Mesenteric fat pad (tissue), 1 donor: ENCODE measurements around the gene MSGN1. TPM values are rescaled to one million over a fixed set of nuclear protein-coding genes. Genes with fewer than 3 reads are reported as not detected.

Experiments
- DNase-seq: peaks from one replicate; pipeline ENCODE4 v3.0.0-alpha.2; 2020; ENCODE audit warnings: low spot score
- long read RNA-seq: library from polyadenylated mRNA; unstranded; transcript quantifications from one replicate; pipeline ENCODE4 v2.0.0, GENCODE V29; 2020
- total RNA-seq: library from RNA; stranded (reverse); fragmentation: NEBNext Ultra II Directional; extraction: Animal tissue kit (Norgen Biotek cat#: 25700); gene quantifications from one replicate; pipeline ENCODE4 v1.2.1, GENCODE V29; 2021
- donor health status: DM: yes; HTN: yes; CAD: no.

The MSGN1 gene, protein sequence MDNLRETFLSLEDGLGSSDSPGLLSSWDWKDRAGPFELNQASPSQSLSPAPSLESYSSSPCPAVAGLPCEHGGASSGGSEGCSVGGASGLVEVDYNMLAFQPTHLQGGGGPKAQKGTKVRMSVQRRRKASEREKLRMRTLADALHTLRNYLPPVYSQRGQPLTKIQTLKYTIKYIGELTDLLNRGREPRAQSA
- total RNA-seq = not detected
- long read RNA-seq = 0 reads

DNA sequence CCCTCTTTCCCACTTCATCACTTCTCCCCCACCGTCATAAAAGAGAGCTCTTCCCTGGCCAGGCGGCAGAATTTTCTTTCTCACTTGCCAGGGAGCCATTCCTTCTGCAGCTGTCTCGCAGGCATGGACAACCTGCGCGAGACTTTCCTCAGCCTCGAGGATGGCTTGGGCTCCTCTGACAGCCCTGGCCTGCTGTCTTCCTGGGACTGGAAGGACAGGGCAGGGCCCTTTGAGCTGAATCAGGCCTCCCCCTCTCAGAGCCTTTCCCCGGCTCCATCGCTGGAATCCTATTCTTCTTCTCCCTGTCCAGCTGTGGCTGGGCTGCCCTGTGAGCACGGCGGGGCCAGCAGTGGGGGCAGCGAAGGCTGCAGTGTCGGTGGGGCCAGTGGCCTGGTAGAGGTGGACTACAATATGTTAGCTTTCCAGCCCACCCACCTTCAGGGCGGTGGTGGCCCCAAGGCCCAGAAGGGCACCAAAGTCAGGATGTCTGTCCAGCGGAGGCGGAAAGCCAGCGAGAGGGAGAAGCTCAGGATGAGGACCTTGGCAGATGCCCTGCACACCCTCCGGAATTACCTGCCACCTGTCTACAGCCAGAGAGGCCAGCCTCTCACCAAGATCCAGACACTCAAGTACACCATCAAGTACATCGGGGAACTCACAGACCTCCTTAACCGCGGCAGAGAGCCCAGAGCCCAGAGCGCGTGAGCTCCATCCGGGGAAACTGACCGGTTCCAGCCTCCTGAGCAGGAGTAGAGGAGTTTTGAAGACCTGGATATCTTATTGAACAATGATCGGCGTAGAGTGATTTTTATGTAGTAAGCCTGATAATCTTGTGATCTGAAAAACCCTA is at the start of gene MSGN1:
MSGN1 (plus strand) TSS at position 65 of the 850 bp plus-strand sequence; CDS start at position 124, 59 bp downstream.
- DNase-seq = no peak

GRCh38 chr2:17768894-17769293 is 47.4 kb upstream of the MSGN1 start:
- DNase-seq = no peak

GRCh38 chr2:17771956-17772355 is 44.3 kb upstream of the MSGN1 start:
- no peak for DNase-seq

DNA sequence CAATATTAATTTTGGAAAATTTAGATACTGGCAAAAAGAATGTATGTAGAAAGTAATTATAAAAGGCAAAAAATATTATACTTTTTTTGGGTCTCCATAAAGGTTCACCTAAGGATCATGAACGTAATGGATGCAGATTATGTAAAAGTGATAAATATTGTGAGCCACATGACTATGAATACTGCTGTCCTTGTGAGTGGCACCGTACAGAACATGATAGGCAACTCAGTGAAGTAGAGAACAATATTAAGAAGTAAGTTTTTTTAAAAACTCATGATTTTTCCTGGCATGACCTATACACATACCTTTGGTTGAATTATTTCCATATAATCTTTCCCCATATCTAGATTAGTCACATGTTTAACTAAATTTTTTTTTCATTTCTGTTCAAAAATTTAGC is 43.7 kb upstream of the MSGN1 start:
- no peak for DNase-seq

DNA sequence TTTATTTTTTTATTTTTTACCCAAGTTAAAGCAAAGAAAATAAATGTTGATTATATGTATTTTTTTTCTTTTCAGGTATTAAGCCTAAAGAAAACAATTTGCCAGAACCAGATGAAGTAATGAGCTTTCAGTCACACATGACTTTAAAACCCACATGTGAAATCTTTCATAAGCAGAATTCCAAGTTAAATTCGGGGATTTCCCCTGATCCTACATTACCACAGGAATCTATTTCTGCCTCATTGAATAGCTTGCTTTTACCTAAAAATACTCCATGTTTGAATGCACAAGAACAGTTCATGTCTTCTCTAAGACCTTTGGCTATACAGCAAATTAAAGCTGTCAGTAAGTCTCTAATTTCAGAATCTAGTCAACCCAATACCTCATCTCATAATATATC is 35.7 kb upstream of the MSGN1 start:
- no peak for DNase-seq

GRCh38 chr2:17781482-17781881 is 34.8 kb upstream of the MSGN1 start:
- no peak for DNase-seq

DNA sequence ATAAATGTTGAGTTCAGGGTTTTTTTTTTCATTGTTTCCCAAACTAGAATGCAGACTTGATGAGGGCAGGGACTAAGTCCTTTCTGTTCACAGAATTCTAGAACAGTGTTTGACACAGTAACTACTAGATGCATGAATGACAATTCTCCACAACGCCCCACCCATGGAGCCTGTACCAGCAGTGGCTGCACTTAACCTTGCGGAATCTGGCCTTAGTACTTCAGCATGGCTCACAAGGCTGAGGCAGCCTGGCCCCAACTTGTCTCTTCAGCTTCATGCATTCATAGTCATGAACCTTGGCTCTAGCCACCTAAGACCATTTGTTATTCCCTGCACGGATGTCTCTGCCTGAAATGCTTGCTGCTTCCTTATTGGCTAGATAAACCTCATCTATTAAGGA is 29.5 kb upstream of the MSGN1 start:
- no peak for DNase-seq

DNA sequence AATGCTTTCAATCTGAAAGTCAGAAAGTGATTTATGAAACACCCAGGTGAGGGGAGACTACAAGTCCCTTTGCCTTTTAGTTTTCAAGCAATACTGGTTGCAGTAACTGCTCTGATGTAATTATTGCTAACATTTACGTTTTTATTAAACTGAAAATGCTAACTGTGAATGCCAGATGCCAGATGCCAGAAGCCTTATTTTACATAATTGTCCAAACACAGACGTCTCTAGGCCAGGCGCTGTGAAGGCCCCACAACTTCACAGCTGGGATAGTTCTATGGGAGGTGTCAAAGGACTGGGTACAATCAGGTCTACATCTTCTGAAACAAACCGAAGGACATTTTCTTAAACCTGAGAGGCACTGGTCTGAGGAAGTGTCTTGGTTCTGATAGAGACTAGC is 27.5 kb upstream of the MSGN1 start:
- no peak for DNase-seq

- DNase-seq = no peak
Measured at GRCh38 chr2:17790536-17790935, 25.7 kb upstream of the MSGN1 start.

DNA sequence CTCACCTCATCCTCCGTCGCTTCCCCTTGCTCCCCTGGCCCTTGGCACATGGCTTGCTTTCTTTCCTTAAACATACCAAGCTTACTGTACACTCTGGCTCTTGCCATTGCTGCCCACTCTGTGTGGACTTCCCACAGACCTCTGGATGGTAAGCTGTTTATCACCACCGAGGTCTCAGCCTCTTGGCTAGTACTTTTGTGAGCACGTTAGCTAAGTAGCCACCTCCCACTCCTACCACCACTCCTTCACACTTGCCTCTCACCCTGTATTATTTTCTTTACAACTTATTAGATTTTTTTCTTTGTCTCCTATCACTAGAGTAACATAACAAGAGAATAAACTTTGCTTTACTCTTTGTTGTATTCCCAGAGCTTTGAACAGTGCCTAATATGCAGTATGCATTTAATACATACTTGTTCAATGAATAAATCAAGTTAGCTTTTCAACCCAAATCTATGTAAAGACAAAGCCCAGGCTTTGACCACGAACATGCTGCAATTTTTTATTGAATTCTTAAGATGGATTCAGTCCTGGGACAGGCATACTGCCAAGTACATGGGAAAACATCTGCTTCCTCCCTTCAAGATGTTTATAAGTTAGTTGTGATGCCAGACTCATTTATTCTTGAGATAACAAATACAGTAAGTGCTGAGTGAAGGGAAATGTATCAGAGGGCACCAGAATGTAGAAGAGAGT is 25.0 kb upstream of the MSGN1 start:
- DNase-seq = no peak

- no peak for DNase-seq
Measured at GRCh38 chr2:17791817-17792130, 24.5 kb upstream of the MSGN1 start.

DNA sequence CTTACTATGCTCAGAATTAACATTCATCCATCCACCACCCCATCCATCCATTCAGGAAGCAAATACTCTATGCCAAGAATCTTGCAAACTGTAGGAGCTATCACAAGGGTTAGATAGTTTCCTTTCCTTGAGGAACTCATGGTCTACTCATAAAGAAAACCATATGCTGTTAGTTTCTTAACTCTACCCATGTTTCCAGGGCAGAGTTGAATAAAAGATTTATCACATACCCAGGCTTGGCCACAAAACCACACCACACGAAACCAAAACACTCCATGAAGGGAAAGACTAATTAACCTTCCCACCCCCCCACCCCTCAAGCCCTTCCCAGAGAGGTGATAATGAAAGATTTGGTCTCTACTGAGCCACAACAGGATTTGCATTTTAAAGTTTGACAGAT is 23.7 kb upstream of the MSGN1 start:
- DNase-seq = no peak

- no peak for DNase-seq
Measured at GRCh38 chr2:17793296-17793695, 23.0 kb upstream of the MSGN1 start.

GRCh38 chr2:17793803-17794354 is 22.4 kb upstream of the MSGN1 start:
- DNase-seq = no peak

- DNase-seq = no peak
Measured at GRCh38 chr2:17795309-17795708, 21.0 kb upstream of the MSGN1 start.

GRCh38 chr2:17798338-17798737 is 17.9 kb upstream of the MSGN1 start:
- DNase-seq = no peak

DNA sequence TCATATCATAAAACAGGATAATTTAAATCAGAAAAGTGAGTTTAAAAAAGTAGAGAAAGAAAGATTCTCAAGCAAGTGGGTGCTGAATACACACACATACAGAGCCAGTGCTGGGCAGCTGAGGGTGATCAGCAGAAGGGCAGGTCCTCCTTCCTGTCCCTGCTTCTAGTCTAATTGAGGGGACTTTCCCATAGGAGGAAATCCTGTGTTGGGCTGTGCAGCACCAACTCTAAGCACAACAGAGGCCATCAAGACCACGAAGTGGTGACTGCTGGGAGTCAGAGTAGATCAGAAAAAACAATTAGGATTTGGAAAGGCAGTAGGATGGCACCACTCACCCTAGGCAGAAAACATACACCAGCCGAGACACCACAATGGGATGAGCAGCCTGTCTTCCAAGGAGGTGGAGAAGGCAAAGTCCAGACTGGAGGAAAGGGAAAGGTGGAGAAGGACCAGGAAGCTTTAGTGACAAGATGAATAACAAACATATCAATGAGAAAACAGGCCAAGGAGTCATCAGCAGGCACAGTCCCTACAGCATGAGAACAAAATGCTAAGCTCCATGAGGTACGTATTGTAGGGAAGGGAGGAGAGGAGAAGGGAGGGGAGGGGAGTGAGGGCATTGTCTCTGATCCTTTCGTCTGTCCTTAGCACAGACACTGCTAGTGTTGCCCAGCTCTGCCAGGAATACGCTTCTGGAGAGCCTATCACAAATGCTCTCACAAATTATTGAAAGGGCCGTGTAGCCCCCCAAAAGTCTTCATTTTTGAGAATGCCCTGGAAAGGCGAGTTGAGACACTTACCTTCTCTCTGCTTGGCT is 16.7 kb upstream of the MSGN1 start:
- no peak for DNase-seq

GRCh38 chr2:17800219-17800618 is 16.0 kb upstream of the MSGN1 start:
- no peak for DNase-seq

GRCh38 chr2:17800693-17801458 is 15.4 kb upstream of the MSGN1 start:
- DNase-seq = no peak

DNA sequence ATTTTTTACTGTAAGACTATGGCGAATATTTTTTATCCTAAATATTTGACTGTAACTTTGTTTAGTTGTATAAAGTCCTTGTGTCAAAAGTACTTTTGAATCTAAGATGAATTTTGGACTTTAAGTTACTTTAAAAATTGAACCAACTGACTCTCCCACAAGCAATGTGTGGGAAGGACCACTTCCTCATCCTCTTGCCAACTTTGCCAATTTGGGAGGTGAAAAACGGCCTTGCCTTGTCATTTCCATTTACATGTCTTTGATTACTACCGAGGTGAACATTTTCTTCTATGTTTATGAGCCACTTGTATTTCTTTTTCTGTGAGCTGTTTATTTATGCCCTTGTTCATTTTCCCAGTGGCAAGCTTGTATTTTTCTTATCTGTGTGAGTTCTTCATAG is 12.8 kb upstream of the MSGN1 start:
- no peak for DNase-seq

DNA sequence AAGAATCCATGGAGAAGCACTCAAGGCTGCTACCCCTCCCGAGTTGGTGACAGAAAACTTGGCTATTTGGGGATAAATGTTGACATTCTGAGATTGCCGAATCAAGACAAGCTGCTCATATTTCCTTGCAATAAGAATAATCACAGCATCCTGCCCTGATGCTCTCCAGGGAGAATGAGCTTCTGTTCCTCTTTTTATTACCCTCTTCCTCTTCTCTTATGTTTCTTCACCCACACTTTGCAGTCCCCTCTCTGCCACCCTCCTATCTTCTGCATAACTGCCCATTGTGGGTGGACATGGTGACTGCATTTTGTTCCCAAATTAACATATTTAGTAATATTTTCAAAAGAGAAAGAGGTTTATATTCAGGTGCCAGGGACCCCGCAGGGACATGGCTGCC is 11.9 kb upstream of the MSGN1 start:
- DNase-seq = no peak
